Measurements from ENCODE around the gene NCBP2.

- TF ChIP-seq CTCF (IDR thresholded peaks at IDR 0.05; ENCODE audit: low read length) = no peak
- TF ChIP-seq EZH2 (IDR thresholded peaks at IDR 0.05; ENCODE audit: borderline replicate concordance, low read length) = no peak
Observed at GRCh38 chr3:196951371-196951770, 9.0 kb upstream of the NCBP2 start.

Measured in OCI-LY1 (cell line).